Cardiac fibroblast (primary cell): ENCODE results near the gene LRRC4C.

Experiments
- DNase-seq, 2 donors: peaks; one replicate each; pipeline versions ENCODE4 v3.0.0 to v3.0.0-alpha.2; 2010; ENCODE audit warnings: low read depth in 2 of 2
- H3K4me3 ChIP-seq, 2 donors: replicated peaks in 1 of 2; 1 replicate in 1 of 2; 2 replicates in 1 of 2; pipeline ENCODE4 v1.5.1; 2011; ENCODE audit warnings: low read depth in 2 of 2, low read length in 2 of 2, mild to moderate bottlenecking in 2 of 2, moderate library complexity in 1 of 2
- CTCF ChIP-seq: IDR thresholded peaks from one replicate; pipeline ENCODE4 v1.5.1; 2011; ENCODE audit warnings: low read depth, mild to moderate bottlenecking, low read length, inconsistent platforms

LRRC4C gene

GRCh38 chr11:40986320-40986719, 473.1 kb downstream of the LRRC4C start:
- TF ChIP-seq CTCF: no peak
- H3K4me3 ChIP-seq: no peak overlapping the region
- no peak for DNase-seq

GRCh38 chr11:40975076-40975475, 484.4 kb downstream of the LRRC4C start:
- H3K4me3 ChIP-seq: no peak overlapping the region
- DNase-seq: no peak
- no peak for TF ChIP-seq CTCF

GRCh38 chr11:40974186-40974795, 485.2 kb downstream of the LRRC4C start:
- no peak overlapping the region for H3K4me3 ChIP-seq
- DNase-seq: no peak
- TF ChIP-seq CTCF: no peak

- H3K4me3 ChIP-seq: no peak overlapping the region
- DNase-seq: no peak
- TF ChIP-seq CTCF: no peak
Observed at GRCh38 chr11:40958707-40959106, 500.7 kb downstream of the LRRC4C start.

GRCh38 chr11:40952479-40952878, 507.0 kb downstream of the LRRC4C start:
- no peak overlapping the region for H3K4me3 ChIP-seq
- no peak for TF ChIP-seq CTCF
- no peak for DNase-seq

GRCh38 chr11:40938002-40938401, 521.5 kb downstream of the LRRC4C start:
- no peak for TF ChIP-seq CTCF
- DNase-seq: no peak
- H3K4me3 ChIP-seq: no peak overlapping the region

GRCh38 chr11:40924915-40925314, 534.5 kb downstream of the LRRC4C start:
- no peak for DNase-seq
- no peak for TF ChIP-seq CTCF
- H3K4me3 ChIP-seq: no peak overlapping the region
